DOHH2 (cell line): ENCODE measurements around the gene RBM33.

Experiments used
- H3F3A ChIP-seq: fragments of 200-600 bp; sonication (generic), shearing (Covaris generic); 2 replicates; pipeline ENCODE4 v1.6.0; 2016; ENCODE audit warnings: antibody characterized with exemption, mild to moderate bottlenecking; ENCODE audit not compliant: control insufficient read depth, insufficient read depth
- H3K27ac ChIP-seq: fragments of 200-600 bp; sonication (generic); 2 replicates; pipeline ENCODE4 v1.5.1; 2014; ENCODE audit warnings: low read depth, mild to moderate bottlenecking, low read length, moderate library complexity
- H3K27me3 ChIP-seq: fragments of 200-600 bp; sonication (generic); 2 replicates; pipeline ENCODE4 v1.6.1; 2014; ENCODE audit warnings: mild to moderate bottlenecking, low read length, mixed read lengths; ENCODE audit not compliant: control insufficient read depth
- H3K36me3 ChIP-seq: fragments of 200-600 bp; sonication (generic); 2 replicates; pipeline ENCODE4 v1.6.1; 2014; ENCODE audit warnings: mild to moderate bottlenecking, low read length, moderate library complexity, mixed read lengths; ENCODE audit not compliant: control insufficient read depth
- H3K4me1 ChIP-seq: fragments of 200-600 bp; sonication (generic); 2 replicates; pipeline ENCODE4 v1.6.1; 2014; ENCODE audit warnings: mild to moderate bottlenecking, low read length, mixed read lengths; ENCODE audit not compliant: control insufficient read depth
- H3K4me2 ChIP-seq: fragments of 200-600 bp; sonication (generic); 2 replicates; pipeline ENCODE4 v1.6.0; 2014; ENCODE audit warnings: mild to moderate bottlenecking, low read length, moderate library complexity
- H3K4me3 ChIP-seq: fragments of 200-600 bp; sonication (generic); 2 replicates; pipeline ENCODE4 v1.5.1; 2014; ENCODE audit warnings: mild to moderate bottlenecking, low read length, mixed read lengths
- H3K79me2 ChIP-seq: fragments of 200-600 bp; sonication (generic); 2 replicates; pipeline ENCODE4 v1.6.1; 2014; ENCODE audit warnings: mild to moderate bottlenecking, low read length, mixed read lengths; ENCODE audit not compliant: control insufficient read depth
- H3K9me2 ChIP-seq: fragments of 200-600 bp; sonication (generic); replicated peaks from 2 replicates; pipeline ENCODE4 v1.6.1; 2014; ENCODE audit warnings: mild to moderate bottlenecking, low read length, mixed read lengths; ENCODE audit not compliant: control insufficient read depth
- H3K9me3 ChIP-seq: fragments of 200-600 bp; sonication (generic); 2 replicates; pipeline ENCODE4 v1.6.1; 2014; ENCODE audit warnings: antibody characterized with exemption, low read length, mixed read lengths; ENCODE audit not compliant: control insufficient read depth, insufficient read depth
- H4K20me1 ChIP-seq: fragments of 200-600 bp; sonication (generic); 2 replicates; pipeline ENCODE4 v1.6.0; 2014; ENCODE audit warnings: low read depth, mild to moderate bottlenecking, antibody characterized with exemption, low read length, moderate library complexity; ENCODE audit not compliant: control insufficient read depth, insufficient read depth
- CTCF ChIP-seq: fragments of 200-600 bp; sonication (generic); IDR thresholded peaks from one replicate; pipeline ENCODE4 v1.5.1; 2014; ENCODE audit warnings: antibody characterized with exemption, mild to moderate bottlenecking, low read depth, low read length; ENCODE audit not compliant: poor library complexity, severe bottlenecking
- EZH2phosphoT487 ChIP-seq: fragments of 200-600 bp; sonication (generic); IDR thresholded peaks from 2 replicates; pipeline ENCODE4 v1.6.1; 2017; ENCODE audit warnings: borderline replicate concordance, mild to moderate bottlenecking, antibody characterized with exemption, low read length, moderate library complexity, mixed read lengths

Gene RBM33

GRCh38 chr7:155598810-155599210 lies 45.7 kb upstream of the RBM33 start:
- H3K79me2 ChIP-seq, result no peaks in the 10 kb centered on the region
- peak overlapping the region; percentile 44 for H3K4me2 ChIP-seq
- H3F3A ChIP-seq, result no peaks in the 10 kb centered on the region
- H3K4me3 ChIP-seq, result no peak overlapping the region
- H3K27me3 ChIP-seq, result peaks cover 4% of the 10 kb centered on the region; the same call in 1 of the 2 replicates
- TF ChIP-seq EZH2phosphoT487 (no peak), CTCF (peak; percentile 100)
- H3K9me2 ChIP-seq, result no peaks in the 10 kb centered on the region
- H3K4me1 ChIP-seq, result peaks cover 18% of the 10 kb centered on the region
- H3K9me3 ChIP-seq, result no peaks in the 10 kb centered on the region
- H3K27ac ChIP-seq, result no peak overlapping the region
- H4K20me1 ChIP-seq, result no peaks in the 10 kb centered on the region
- no peaks in the 10 kb centered on the region for H3K36me3 ChIP-seq

- H3K79me2 ChIP-seq, result no peaks in the 10 kb centered on the region
- no peaks in the 10 kb centered on the region for H3F3A ChIP-seq
- H3K4me2 ChIP-seq, result no peak overlapping the region
Observed at GRCh38 chr7:155602156-155602555, 42.3 kb upstream of the RBM33 start.

GRCh38 chr7:155602750-155603149 lies 41.7 kb upstream of the RBM33 start:
- Histone ChIP-seq H4K20me1 (no peaks in the 10 kb centered on the region), H3K4me1 (peaks cover 11% of the 10 kb centered on the region), H3F3A (no peaks in the 10 kb centered on the region), H3K9me3 (no peaks in the 10 kb centered on the region), H3K27me3 (no peaks in the 10 kb centered on the region), H3K79me2 (no peaks in the 10 kb centered on the region), H3K27ac (no peak overlapping the region), H3K4me2 (peak overlapping the region; percentile 25; the same call in 1 of the 2 replicates), H3K4me3 (no peak overlapping the region), H3K36me3 (no peaks in the 10 kb centered on the region), H3K9me2 (no peaks in the 10 kb centered on the region)
- no peak for TF ChIP-seq CTCF
- no peak for TF ChIP-seq EZH2phosphoT487

More at GRCh38 chr7:155602156-155602555, 42.3 kb upstream of the RBM33 start:
- Histone ChIP-seq H3K36me3 (no peaks in the 10 kb centered on the region), H3K9me3 (no peaks in the 10 kb centered on the region), H3K27ac (no peak overlapping the region), H4K20me1 (no peaks in the 10 kb centered on the region), H3K27me3 (no peaks in the 10 kb centered on the region), H3K9me2 (no peaks in the 10 kb centered on the region), H3K4me1 (peaks cover 11% of the 10 kb centered on the region), H3K4me3 (no peak overlapping the region)
- TF ChIP-seq CTCF (no peak), EZH2phosphoT487 (no peak)
